Calu3 (cell line): ENCODE results near the gene MAD1L1. TPM values are rescaled to one million over a fixed set of nuclear protein-coding genes. Genes with fewer than 3 reads are reported as not detected.

Source experiments
- BruUV-seq: library from RNA; stranded (reverse); fragments of 400-500 nt; replicated peaks from 2 replicates; lab custom pipeline; 2021; lab: Mats Ljungman, UMichigan
- CTCF ChIA-PET: fragments of 300-600 bp; sonication (Branson Sonifier 250); formaldehyde crosslinking; loops from one replicate; lab custom pipeline; 2022; ENCODE audit warnings: antibody characterized with exemption; lab: Charles Lee
- DNase-seq: peaks from one replicate; pipeline ENCODE4 v3.0.0; 2022
- H3K27ac Mint-ChIP-seq: one replicate; pipeline ENCODE4 v1.8.0; 2022; ENCODE audit warnings: mixed read lengths; ENCODE audit not compliant: unreplicated experiment
- H3K27me3 Mint-ChIP-seq: one replicate; pipeline ENCODE4 v1.8.0; 2022; ENCODE audit warnings: mixed read lengths; ENCODE audit not compliant: unreplicated experiment
- H3K36me3 Mint-ChIP-seq: one replicate; pipeline ENCODE4 v1.8.0; 2022; ENCODE audit warnings: mild to moderate bottlenecking, moderate library complexity, mixed read lengths; ENCODE audit not compliant: insufficient read depth, unreplicated experiment
- H3K4me1 Mint-ChIP-seq: one replicate; pipeline ENCODE4 v1.8.0; 2022; ENCODE audit warnings: mild to moderate bottlenecking, low read depth, mixed read lengths; ENCODE audit not compliant: unreplicated experiment
- H3K4me3 Mint-ChIP-seq: one replicate; pipeline ENCODE4 v1.8.0; 2022; ENCODE audit warnings: mild to moderate bottlenecking, low read depth, moderate library complexity, mixed read lengths; ENCODE audit not compliant: unreplicated experiment
- H3K9me3 Mint-ChIP-seq: one replicate; pipeline ENCODE4 v1.8.0; 2022; ENCODE audit warnings: low read depth, mixed read lengths; ENCODE audit not compliant: unreplicated experiment
- CTCF ChIP-seq: fragments of 200-600 bp; IDR thresholded peaks from one replicate; pipeline ENCODE4 v1.8.0; 2022; ENCODE audit warnings: antibody characterized with exemption; ENCODE audit not compliant: unreplicated experiment
- intact Hi-C: fragments of 100-400 bp; cut with micrococcal nuclease; formaldehyde crosslinking; loops from one replicate; pipeline ENCODE4 v1.10.0; 2022; ENCODE audit not compliant: unreplicated experiment
- total RNA-seq: library from RNA; stranded (reverse); gene quantifications from 2 replicates; pipeline ENCODE4 v1.2.3, GENCODE V29; 2022

MAD1L1 gene
- total RNA-seq, 1 experiment from 2014 or later, result 86.0 TPM

- DNase-seq, result no peak
- intact Hi-C loops, result no loop called here
- CTCF ChIA-PET, result no interaction called here
- H3K36me3 Mint-ChIP-seq, result no peaks in the 10 kb centered on the region
- TF ChIP-seq CTCF, result no peak
- no peaks in the 10 kb centered on the region for H3K27me3 Mint-ChIP-seq
- H3K4me3 Mint-ChIP-seq, result no peak overlapping the region
- peaks cover 12% of the 10 kb centered on the region for H3K9me3 Mint-ChIP-seq
- H3K4me1 Mint-ChIP-seq, result no peaks in the 10 kb centered on the region
- no peak overlapping the region for H3K27ac Mint-ChIP-seq
- no TSS peak for BruUV-seq
Observed at GRCh38 chr7:2030475-2031450, 202.0 kb downstream of the MAD1L1 start.

GRCh38 chr7:2029936-2030335 is 202.8 kb downstream of the MAD1L1 start:
- Mint-ChIP-seq H3K36me3 (no peaks in the 10 kb centered on the region), H3K4me3 (no peak overlapping the region), H3K9me3 (peaks cover 18% of the 10 kb centered on the region), H3K4me1 (no peaks in the 10 kb centered on the region), H3K27ac (no peak overlapping the region), H3K27me3 (no peaks in the 10 kb centered on the region)
- intact Hi-C loops, result no loop called here
- no TSS peak for BruUV-seq
- no peak for DNase-seq
- CTCF ChIA-PET, result interaction anchor here (0.6 kb wide), 1 partner anchor 8 kb away, joined by 5 read pairs; no protein-coding TSS in a partner anchor
- TF ChIP-seq CTCF, result no peak

- TF ChIP-seq CTCF, result no peak
- no TSS peak for BruUV-seq
- Mint-ChIP-seq H3K4me1 (no peaks in the 10 kb centered on the region), H3K4me3 (no peak overlapping the region), H3K9me3 (peaks cover 22% of the 10 kb centered on the region), H3K27ac (no peak overlapping the region), H3K27me3 (no peaks in the 10 kb centered on the region), H3K36me3 (no peaks in the 10 kb centered on the region)
- intact Hi-C loops, result no loop called here
- DNase-seq, result no peak
- CTCF ChIA-PET, result interaction anchor here (0.6 kb wide), 1 partner anchor 9 kb away, joined by 5 read pairs; no protein-coding TSS in a partner anchor
Observed at GRCh38 chr7:2029211-2029905, 203.4 kb downstream of the MAD1L1 start.

- H3K27ac Mint-ChIP-seq, result no peak overlapping the region
Observed at GRCh38 chr7:2028733-2029132, 204.0 kb downstream of the MAD1L1 start.

More at GRCh38 chr7:2028733-2029132, 204.0 kb downstream of the MAD1L1 start:
- BruUV-seq, result no TSS peak
- DNase-seq, result no peak
- intact Hi-C loops, result no loop called here
- Mint-ChIP-seq H3K4me1 (no peaks in the 10 kb centered on the region), H3K9me3 (peaks cover 26% of the 10 kb centered on the region), H3K4me3 (no peak overlapping the region), H3K27me3 (no peaks in the 10 kb centered on the region), H3K36me3 (no peaks in the 10 kb centered on the region)
- CTCF ChIA-PET, result no interaction called here
- no peak for TF ChIP-seq CTCF
